ENCODE measurements around the gene BMPR1B.
"Not testable (repeated sequence)": the region's sequence is repeated elsewhere in the genome, so short reads cannot be mapped to it uniquely, and the experiment has no call there.

BMPR1B gene

DNA sequence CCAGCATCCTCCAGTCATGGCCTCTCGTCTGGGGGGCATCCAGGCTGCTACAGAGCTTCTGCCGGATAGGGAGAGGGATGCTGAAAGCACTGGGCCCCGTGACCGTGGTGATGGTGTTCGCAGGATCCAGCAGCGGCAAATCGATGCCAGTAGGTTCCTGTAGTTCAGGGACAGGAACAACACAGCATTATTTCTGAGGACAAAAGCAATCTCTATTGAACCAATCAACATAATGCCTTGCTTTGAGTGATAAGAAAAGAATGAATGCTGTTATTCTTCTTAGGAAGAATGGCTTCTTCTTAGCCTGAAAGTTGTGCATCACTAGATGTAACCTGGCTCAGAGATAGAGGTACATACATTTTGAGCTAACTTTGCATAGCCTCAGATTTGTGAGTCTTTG, 412.4 kb downstream of the BMPR1B start:
- no peak overlapping the region for H2AFZ ChIP-seq (ENCODE audit: low read length, unreplicated experiment)
- no peaks in the 10 kb centered on the region for H3K79me2 ChIP-seq (ENCODE audit: control insufficient read depth, insufficient read depth, low read length, unreplicated experiment)
- no peaks in the 10 kb centered on the region for H3K36me3 ChIP-seq (ENCODE audit: insufficient read depth, low read length)
- no peaks in the 10 kb centered on the region for H3K4me1 ChIP-seq (ENCODE audit: control insufficient read depth, insufficient read depth, low read length, unreplicated experiment)
- H3K27ac ChIP-seq (ENCODE audit: low read depth, low read length): no peak overlapping the region
- no peaks in the 10 kb centered on the region for H3K27me3 ChIP-seq (ENCODE audit: insufficient read depth, low read length)
- no peak overlapping the region for H3K4me3 ChIP-seq (ENCODE audit: low read depth, low read length)

DNA sequence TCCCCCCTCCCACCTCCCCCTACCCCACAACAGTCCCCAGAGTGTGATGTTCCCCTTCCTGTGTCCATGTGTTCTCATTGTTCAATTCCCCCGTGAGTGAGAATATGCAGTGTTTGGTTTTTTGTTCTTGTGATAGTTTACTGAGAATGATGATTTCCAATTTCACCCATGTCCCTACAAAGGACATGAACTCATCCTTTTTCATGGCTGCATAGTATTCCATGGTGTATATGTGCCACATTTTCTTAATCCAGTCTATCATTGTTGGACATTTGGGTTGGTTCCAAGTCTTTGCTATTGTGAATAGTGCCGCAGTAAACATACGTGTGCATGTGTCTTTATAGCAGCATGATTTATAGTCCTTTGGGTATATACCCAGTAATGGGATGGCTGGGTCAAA, 413.6 kb downstream of the BMPR1B start:
- H3K79me2 ChIP-seq (ENCODE audit: control insufficient read depth, insufficient read depth, low read length, unreplicated experiment); H3K4me3 ChIP-seq (ENCODE audit: low read depth, low read length); H2AFZ ChIP-seq (ENCODE audit: low read length, unreplicated experiment); H3K4me1 ChIP-seq (ENCODE audit: control insufficient read depth, insufficient read depth, low read length, unreplicated experiment); H3K27ac ChIP-seq (ENCODE audit: low read depth, low read length); H3K27me3 ChIP-seq (ENCODE audit: insufficient read depth, low read length); H3K36me3 ChIP-seq (ENCODE audit: insufficient read depth, low read length): not testable (repeated sequence)

DNA sequence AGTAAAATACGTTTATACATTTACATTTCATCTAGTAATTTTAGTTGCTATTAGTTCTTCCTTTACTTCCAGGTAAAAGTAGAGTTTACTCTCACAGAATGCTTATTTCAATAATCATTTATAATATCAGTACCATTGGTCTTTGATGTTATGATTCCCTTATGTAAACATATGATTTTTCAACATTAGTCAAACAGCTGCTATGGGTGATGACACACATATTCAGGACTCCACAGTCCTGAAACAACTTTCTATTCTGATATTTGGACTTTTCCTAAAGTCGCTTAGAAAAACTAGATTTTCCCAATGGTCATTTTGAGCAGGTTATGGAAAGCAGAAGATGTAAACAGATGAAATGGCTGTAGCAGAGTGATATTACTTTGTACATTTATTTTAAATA, 421.2 kb downstream of the BMPR1B start:
- H3K79me2 ChIP-seq (ENCODE audit: control insufficient read depth, insufficient read depth, low read length, unreplicated experiment): no peaks in the 10 kb centered on the region
- no peaks in the 10 kb centered on the region for H3K36me3 ChIP-seq (ENCODE audit: insufficient read depth, low read length)
- H3K4me3 ChIP-seq (ENCODE audit: low read depth, low read length): no peak overlapping the region
- H3K4me1 ChIP-seq (ENCODE audit: control insufficient read depth, insufficient read depth, low read length, unreplicated experiment): no peaks in the 10 kb centered on the region
- H2AFZ ChIP-seq (ENCODE audit: low read length, unreplicated experiment): no peak overlapping the region
- no peaks in the 10 kb centered on the region for H3K27me3 ChIP-seq (ENCODE audit: insufficient read depth, low read length)
- H3K27ac ChIP-seq (ENCODE audit: low read depth, low read length): no peak overlapping the region

DNA sequence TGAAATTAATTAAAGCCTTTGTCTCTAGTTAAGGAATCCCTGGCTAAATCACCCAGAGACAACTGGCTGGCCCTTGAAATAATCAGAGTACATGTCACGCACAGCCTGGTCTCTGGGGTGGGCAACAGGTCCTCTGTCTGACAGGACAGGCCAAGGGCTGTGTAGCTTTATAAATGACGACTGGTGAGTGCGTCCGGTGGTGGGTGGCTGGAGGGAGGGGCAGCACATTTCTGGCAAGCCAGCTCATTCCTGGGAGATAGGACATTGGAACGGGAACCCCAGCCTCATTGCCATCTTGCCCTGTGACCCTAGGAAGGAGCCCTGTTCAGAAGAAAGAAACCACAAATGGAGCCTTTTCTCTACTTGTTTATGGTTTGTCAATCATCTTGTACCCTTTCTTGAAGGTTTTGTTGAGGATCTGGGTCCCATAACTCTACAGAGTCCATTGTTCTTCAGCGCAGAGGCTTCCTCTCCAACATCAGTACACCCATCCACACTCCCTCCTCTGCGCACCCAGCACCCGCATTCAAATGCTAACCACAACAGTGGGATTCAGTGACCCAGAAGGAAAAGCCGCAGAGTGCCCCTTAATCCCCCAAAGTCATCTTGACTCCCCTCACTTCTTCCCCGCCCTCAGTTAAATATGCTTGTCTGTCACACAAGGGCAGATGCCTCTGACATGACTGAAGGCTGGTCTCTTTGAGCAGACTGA, 422.9 kb downstream of the BMPR1B start:
- no peak overlapping the region for H2AFZ ChIP-seq (ENCODE audit: low read length, unreplicated experiment)
- H3K4me3 ChIP-seq (ENCODE audit: low read depth, low read length): no peak overlapping the region
- no peak overlapping the region for H3K27ac ChIP-seq (ENCODE audit: low read depth, low read length)
- no peaks in the 10 kb centered on the region for H3K36me3 ChIP-seq (ENCODE audit: insufficient read depth, low read length)
- no peaks in the 10 kb centered on the region for H3K27me3 ChIP-seq (ENCODE audit: insufficient read depth, low read length)
- H3K79me2 ChIP-seq (ENCODE audit: control insufficient read depth, insufficient read depth, low read length, unreplicated experiment): no peaks in the 10 kb centered on the region
- H3K4me1 ChIP-seq (ENCODE audit: control insufficient read depth, insufficient read depth, low read length, unreplicated experiment): no peaks in the 10 kb centered on the region

DNA sequence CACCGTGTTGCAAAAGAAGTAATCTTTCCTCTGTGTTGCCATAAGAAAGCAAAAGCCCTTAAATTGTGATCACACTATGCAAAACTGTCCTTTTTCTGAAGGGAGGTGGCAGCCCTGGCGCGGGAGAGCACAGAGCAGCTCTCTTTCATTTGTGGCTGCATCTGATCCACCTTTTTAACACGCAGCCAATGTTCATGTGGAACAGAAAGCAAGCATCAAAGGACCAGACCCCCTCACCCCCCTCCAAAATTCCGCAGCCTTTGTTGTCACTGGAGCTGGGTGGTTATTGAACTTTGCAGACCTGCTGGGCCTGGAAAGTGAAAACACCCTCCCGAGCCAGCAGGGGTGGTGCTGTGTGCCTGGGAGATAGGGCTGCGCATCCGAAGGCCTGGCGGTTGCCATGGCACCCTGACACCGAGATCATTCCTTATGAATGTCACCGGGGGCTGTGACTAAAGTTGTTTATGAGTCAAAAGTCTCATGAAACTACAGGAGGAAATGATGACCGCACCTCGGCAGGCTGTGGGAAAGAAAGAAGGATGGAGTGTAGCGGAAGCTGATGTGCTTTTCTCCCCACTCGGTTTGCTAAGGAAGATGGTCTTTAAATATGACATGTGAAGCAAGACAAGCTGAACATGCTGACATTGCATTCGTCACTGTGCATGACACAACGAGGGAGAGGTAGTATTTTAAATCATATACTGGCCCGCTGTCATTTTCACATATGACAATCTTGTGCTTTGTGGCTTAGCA, 423.7 kb downstream of the BMPR1B start:
- Histone ChIP-seq H3K36me3 (ENCODE audit: insufficient read depth, low read length) (no peaks in the 10 kb centered on the region), H3K4me1 (ENCODE audit: control insufficient read depth, insufficient read depth, low read length, unreplicated experiment) (no peaks in the 10 kb centered on the region), H3K79me2 (ENCODE audit: control insufficient read depth, insufficient read depth, low read length, unreplicated experiment) (no peaks in the 10 kb centered on the region), H3K4me3 (ENCODE audit: low read depth, low read length) (no peak overlapping the region), H3K27ac (ENCODE audit: low read depth, low read length) (no peak overlapping the region), H2AFZ (ENCODE audit: low read length, unreplicated experiment) (no peak overlapping the region), H3K27me3 (ENCODE audit: insufficient read depth, low read length) (no peaks in the 10 kb centered on the region)

DNA sequence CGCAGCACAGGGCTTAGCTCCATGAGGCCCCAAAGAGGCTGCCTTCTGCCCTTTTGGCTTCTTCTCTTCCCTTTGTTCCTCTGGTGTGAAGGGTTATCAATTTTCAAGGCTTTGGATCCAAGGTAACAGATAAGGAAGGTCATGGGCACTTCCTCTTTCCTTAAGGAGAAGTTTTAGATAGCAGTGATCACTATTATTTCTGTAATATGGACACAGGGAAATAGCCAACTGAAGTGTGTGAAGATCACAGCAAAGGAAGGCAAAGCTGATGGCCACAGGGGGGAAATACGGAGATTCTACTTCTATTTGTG, 424.2 kb downstream of the BMPR1B start:
- Histone ChIP-seq H3K36me3 (ENCODE audit: insufficient read depth, low read length) (no peaks in the 10 kb centered on the region), H3K79me2 (ENCODE audit: control insufficient read depth, insufficient read depth, low read length, unreplicated experiment) (no peaks in the 10 kb centered on the region), H3K4me3 (ENCODE audit: low read depth, low read length) (no peak overlapping the region), H2AFZ (ENCODE audit: low read length, unreplicated experiment) (no peak overlapping the region), H3K27ac (ENCODE audit: low read depth, low read length) (no peak overlapping the region), H3K27me3 (ENCODE audit: insufficient read depth, low read length) (no peaks in the 10 kb centered on the region), H3K4me1 (ENCODE audit: control insufficient read depth, insufficient read depth, low read length, unreplicated experiment) (no peaks in the 10 kb centered on the region)

DNA sequence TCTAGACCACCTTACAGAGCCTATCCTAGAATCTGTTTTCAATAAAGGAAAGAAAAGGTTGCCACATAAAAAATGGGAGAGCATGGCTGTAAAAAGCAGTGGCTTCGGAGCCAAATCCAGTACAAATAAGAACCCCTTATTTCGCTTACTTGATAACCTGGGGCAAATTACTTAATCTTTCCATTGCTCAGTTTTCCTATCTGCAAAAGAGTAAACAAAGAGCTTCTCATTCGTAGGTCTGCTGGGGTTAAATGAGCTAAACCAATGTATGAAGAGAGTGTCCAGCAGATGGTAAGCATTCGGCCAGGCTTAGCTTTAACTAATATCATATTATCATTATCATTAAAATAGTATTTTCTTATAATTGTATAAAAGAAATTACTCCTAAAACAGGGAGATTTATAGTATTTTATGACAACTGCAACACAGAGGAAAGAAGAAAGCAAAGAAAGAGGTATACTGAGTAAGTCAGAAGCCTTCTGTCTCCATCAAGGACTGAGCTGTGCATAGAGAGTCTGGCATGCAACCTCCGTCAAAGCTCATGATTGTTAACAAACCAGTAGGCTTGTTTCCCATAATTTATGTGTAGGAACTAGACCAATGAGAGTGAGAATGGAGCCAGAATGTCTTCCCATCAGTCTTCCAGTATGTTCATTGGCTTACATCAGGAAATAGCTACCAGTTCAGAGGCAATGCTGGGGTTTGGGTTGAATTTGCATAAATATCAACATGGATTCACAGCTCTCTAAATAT, 426.1 kb downstream of the BMPR1B start:
- no peak overlapping the region for H3K4me3 ChIP-seq (ENCODE audit: low read depth, low read length)
- H3K79me2 ChIP-seq (ENCODE audit: control insufficient read depth, insufficient read depth, low read length, unreplicated experiment): no peaks in the 10 kb centered on the region
- H3K4me1 ChIP-seq (ENCODE audit: control insufficient read depth, insufficient read depth, low read length, unreplicated experiment): no peaks in the 10 kb centered on the region
- H2AFZ ChIP-seq (ENCODE audit: low read length, unreplicated experiment): no peak overlapping the region
- no peaks in the 10 kb centered on the region for H3K36me3 ChIP-seq (ENCODE audit: insufficient read depth, low read length)
- H3K27ac ChIP-seq (ENCODE audit: low read depth, low read length): no peak overlapping the region
- no peaks in the 10 kb centered on the region for H3K27me3 ChIP-seq (ENCODE audit: insufficient read depth, low read length)

DNA sequence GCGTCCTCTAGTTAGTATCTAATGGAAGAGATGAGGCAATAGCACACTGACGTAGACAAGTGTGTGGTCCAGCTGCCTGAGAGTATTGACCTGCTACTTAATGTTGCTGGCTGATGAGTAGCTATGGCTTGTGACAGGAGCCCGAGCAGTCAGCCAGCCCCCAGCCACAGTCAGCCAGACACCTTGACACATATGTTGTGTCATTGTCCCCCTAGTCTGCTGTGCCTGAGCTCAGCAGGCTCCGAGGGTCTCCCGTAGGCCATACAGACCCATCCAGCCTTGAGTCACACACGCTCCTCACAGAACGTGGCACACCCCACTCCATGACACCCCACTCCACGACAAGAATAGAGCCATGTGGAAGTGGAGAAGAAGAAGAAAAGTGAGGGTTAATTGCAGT, 428.9 kb downstream of the BMPR1B start:
- Histone ChIP-seq H3K27ac (ENCODE audit: low read depth, low read length) (no peak overlapping the region), H3K27me3 (ENCODE audit: insufficient read depth, low read length) (no peaks in the 10 kb centered on the region), H2AFZ (ENCODE audit: low read length, unreplicated experiment) (no peak overlapping the region), H3K4me3 (ENCODE audit: low read depth, low read length) (no peak overlapping the region), H3K79me2 (ENCODE audit: control insufficient read depth, insufficient read depth, low read length, unreplicated experiment) (no peaks in the 10 kb centered on the region), H3K36me3 (ENCODE audit: insufficient read depth, low read length) (no peaks in the 10 kb centered on the region), H3K4me1 (ENCODE audit: control insufficient read depth, insufficient read depth, low read length, unreplicated experiment) (no peaks in the 10 kb centered on the region)

DNA sequence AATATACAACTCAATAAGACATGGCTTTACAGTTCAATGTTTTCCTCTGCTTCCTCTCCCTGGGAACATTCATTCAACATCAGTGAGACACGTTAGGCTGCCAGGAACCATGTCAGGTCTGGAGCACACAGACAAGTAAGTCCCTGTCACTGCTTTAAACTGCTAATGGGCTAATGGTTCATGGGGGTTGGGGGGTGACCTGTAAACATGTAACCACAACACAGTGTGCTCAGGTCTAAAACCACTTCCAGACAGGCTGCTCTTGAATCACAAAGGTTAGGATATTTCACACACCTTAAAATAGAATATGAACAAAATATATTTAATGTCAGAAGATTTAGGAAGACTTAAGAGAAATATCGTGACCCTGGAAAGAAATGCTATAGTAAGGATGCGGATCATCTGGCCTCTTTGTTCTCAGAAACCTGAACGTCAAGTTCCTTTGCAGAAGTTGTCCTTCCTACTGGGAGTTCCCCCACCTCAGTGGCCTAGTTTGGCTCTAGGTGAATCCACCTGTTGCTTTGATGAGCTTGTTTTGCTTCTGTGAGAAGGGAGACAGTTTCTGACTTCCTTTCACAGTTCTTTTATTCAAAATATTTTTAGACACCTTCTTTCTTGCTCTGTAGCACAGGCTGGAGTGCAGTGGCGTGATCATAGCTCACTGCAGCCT, 431.1 kb downstream of the BMPR1B start:
- H3K79me2 ChIP-seq (ENCODE audit: control insufficient read depth, insufficient read depth, low read length, unreplicated experiment): no peaks in the 10 kb centered on the region
- no peaks in the 10 kb centered on the region for H3K4me1 ChIP-seq (ENCODE audit: control insufficient read depth, insufficient read depth, low read length, unreplicated experiment)
- peaks cover 7% of the 10 kb centered on the region for H3K27me3 ChIP-seq (ENCODE audit: insufficient read depth, low read length)
- H3K27ac ChIP-seq (ENCODE audit: low read depth, low read length): no peak overlapping the region
- H3K36me3 ChIP-seq (ENCODE audit: insufficient read depth, low read length): no peaks in the 10 kb centered on the region
- H3K4me3 ChIP-seq (ENCODE audit: low read depth, low read length): no peak overlapping the region
- H2AFZ ChIP-seq (ENCODE audit: low read length, unreplicated experiment): no peak overlapping the region

DNA sequence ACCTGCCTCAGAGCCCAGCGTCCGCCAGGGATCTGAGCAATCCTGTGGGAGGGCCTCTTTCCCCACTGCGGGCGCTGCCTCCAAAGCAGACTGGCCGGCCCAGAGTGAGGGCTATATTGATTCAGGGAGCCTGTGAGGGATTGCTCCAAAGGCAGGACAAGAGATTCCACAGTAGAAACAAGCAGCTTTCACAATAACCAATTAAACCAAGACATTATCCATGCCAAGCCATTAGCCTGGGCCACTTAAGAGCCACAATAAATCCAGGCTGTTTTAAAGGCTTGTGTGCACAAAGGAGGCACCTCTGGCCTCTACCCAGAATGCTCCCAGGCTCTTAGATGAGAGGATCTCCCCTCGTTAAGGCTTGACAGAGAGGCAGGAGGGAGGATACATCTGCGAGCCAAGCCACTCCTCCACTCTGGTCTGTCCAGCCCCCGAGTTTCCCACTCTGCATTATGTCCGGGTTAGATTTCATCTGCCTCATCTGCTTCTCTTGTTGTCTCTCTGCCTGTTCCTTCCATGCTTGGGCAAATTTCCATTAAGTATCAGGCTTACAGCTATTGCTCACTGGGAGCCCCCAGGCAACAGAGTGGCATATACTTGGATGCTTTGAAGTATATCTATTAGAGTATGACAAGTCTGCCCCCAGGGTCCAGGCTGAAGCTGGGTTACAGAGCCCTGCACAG, 433.1 kb downstream of the BMPR1B start:
- Histone ChIP-seq H3K27me3 (ENCODE audit: insufficient read depth, low read length) (peaks cover 24% of the 10 kb centered on the region), H2AFZ (ENCODE audit: low read length, unreplicated experiment) (no peak overlapping the region), H3K36me3 (ENCODE audit: insufficient read depth, low read length) (no peaks in the 10 kb centered on the region), H3K79me2 (ENCODE audit: control insufficient read depth, insufficient read depth, low read length, unreplicated experiment) (no peaks in the 10 kb centered on the region), H3K4me1 (ENCODE audit: control insufficient read depth, insufficient read depth, low read length, unreplicated experiment) (no peaks in the 10 kb centered on the region), H3K4me3 (ENCODE audit: low read depth, low read length) (no peak overlapping the region), H3K27ac (ENCODE audit: low read depth, low read length) (no peak overlapping the region)

Measured in ACC112 (cell line).